ENCODE data around the gene RHEB. TPM values are rescaled to one million over a fixed set of nuclear protein-coding genes. Genes with fewer than 3 reads are reported as not detected.

The RHEB gene
- total RNA-seq, 1 donor from 2014 or later: 225 TPM

GRCh38 chr7:151461942-151462230 lies 57.8 kb downstream of the RHEB start:
- no peak for TF ChIP-seq CTCF (IDR thresholded peaks at IDR 0.05)
- TF ChIP-seq EZH2phosphoT487 (IDR thresholded peaks at IDR 0.05): no peak
- no peak for TF ChIP-seq EZH2 (IDR thresholded peaks at IDR 0.05)
- DNase-seq (ENCODE audit: low spot score): no peak
- H3K27ac Mint-ChIP-seq: no peak overlapping the region
- H3K4me1 ChIP-seq: peaks cover 15% of the 10 kb centered on the region
- no peak overlapping the region for H3K4me3 Mint-ChIP-seq
- H3K4me3 ChIP-seq: no peak overlapping the region
- H3K27me3 ChIP-seq: no peaks in the 10 kb centered on the region
- H3K27me3 Mint-ChIP-seq (ENCODE audit: insufficient read depth, low read depth): peaks cover 12% of the 10 kb centered on the region
- H4K20me1 ChIP-seq (ENCODE audit: low read depth): no peaks in the 10 kb centered on the region
- H3K27ac ChIP-seq: no peak overlapping the region
- no peaks in the 10 kb centered on the region for H3K79me2 ChIP-seq (ENCODE audit: low read depth)
- peaks cover 3% of the 10 kb centered on the region for H3K9me3 ChIP-seq (ENCODE audit: low read depth)
- peaks cover 25% of the 10 kb centered on the region for H3K4me1 Mint-ChIP-seq
- H3K36me3 ChIP-seq: no peaks in the 10 kb centered on the region
- H3K4me2 ChIP-seq: no peak overlapping the region
- H3K36me3 Mint-ChIP-seq: peaks cover 42% of the 10 kb centered on the region
- no peak overlapping the region for H2AFZ ChIP-seq (replicated peaks)
- H3K9me3 Mint-ChIP-seq: peaks cover 35% of the 10 kb centered on the region
- peaks cover 22% of the 10 kb centered on the region for H3F3A ChIP-seq (ENCODE audit: low read depth)
- no peak overlapping the region for H3K9ac ChIP-seq

- peaks cover 3% of the 10 kb centered on the region for H3K9me3 ChIP-seq (ENCODE audit: low read depth)
- Mint-ChIP-seq H3K4me3 (no peak overlapping the region), H3K4me1 (peaks cover 25% of the 10 kb centered on the region), H3K9me3 (peaks cover 35% of the 10 kb centered on the region), H3K36me3 (peaks cover 41% of the 10 kb centered on the region), H3K27ac (peak overlapping the region; percentile 84), H3K27me3 (ENCODE audit: insufficient read depth, low read depth) (peaks cover 13% of the 10 kb centered on the region)
- DNase-seq (ENCODE audit: low spot score): no peak
- no peak overlapping the region for H3K9ac ChIP-seq
- H3K4me2 ChIP-seq: no peak overlapping the region
- peaks cover 24% of the 10 kb centered on the region for H3F3A ChIP-seq (ENCODE audit: low read depth)
- no peaks in the 10 kb centered on the region for H3K27me3 ChIP-seq
- no peak overlapping the region for H2AFZ ChIP-seq (replicated peaks)
- TF ChIP-seq EZH2phosphoT487 (IDR thresholded peaks at IDR 0.05) (no peak), CTCF (IDR thresholded peaks at IDR 0.05) (no peak), EZH2 (IDR thresholded peaks at IDR 0.05) (no peak)
- H3K27ac ChIP-seq: no peak overlapping the region
- peaks cover 19% of the 10 kb centered on the region for H3K4me1 ChIP-seq
- H4K20me1 ChIP-seq (ENCODE audit: low read depth): no peaks in the 10 kb centered on the region
- H3K79me2 ChIP-seq (ENCODE audit: low read depth): no peaks in the 10 kb centered on the region
- H3K4me3 ChIP-seq: no peak overlapping the region
- no peaks in the 10 kb centered on the region for H3K36me3 ChIP-seq
Observed at GRCh38 chr7:151461096-151461941, 58.4 kb downstream of the RHEB start.

- Mint-ChIP-seq H3K4me3 (peak overlapping the region; percentile 73), H3K27ac (peak overlapping the region; percentile 73), H3K36me3 (peaks cover 34% of the 10 kb centered on the region), H3K27me3 (ENCODE audit: insufficient read depth, low read depth) (peaks cover 15% of the 10 kb centered on the region), H3K4me1 (peaks cover 25% of the 10 kb centered on the region), H3K9me3 (peaks cover 35% of the 10 kb centered on the region)
- no peaks in the 10 kb centered on the region for H3K36me3 ChIP-seq
- H3K9ac ChIP-seq: no peak overlapping the region
- DNase-seq (ENCODE audit: low spot score): no peak
- no peak overlapping the region for H3K27ac ChIP-seq
- H3K27me3 ChIP-seq: no peaks in the 10 kb centered on the region
- no peak overlapping the region for H3K4me3 ChIP-seq
- H3K4me2 ChIP-seq: peak overlapping the region; percentile 50
- H2AFZ ChIP-seq (replicated peaks): no peak overlapping the region
- no peaks in the 10 kb centered on the region for H3K79me2 ChIP-seq (ENCODE audit: low read depth)
- no peaks in the 10 kb centered on the region for H4K20me1 ChIP-seq (ENCODE audit: low read depth)
- peaks cover 19% of the 10 kb centered on the region for H3K4me1 ChIP-seq
- peaks cover 24% of the 10 kb centered on the region for H3F3A ChIP-seq (ENCODE audit: low read depth)
- peaks cover 3% of the 10 kb centered on the region for H3K9me3 ChIP-seq (ENCODE audit: low read depth)
- no peak for TF ChIP-seq EZH2 (IDR thresholded peaks at IDR 0.05)
- no peak for TF ChIP-seq EZH2phosphoT487 (IDR thresholded peaks at IDR 0.05)
- no peak for TF ChIP-seq CTCF (IDR thresholded peaks at IDR 0.05)
Observed at GRCh38 chr7:151460474-151460855, 59.2 kb downstream of the RHEB start.
